Gastroesophageal sphincter (tissue), 4 donors: ENCODE measurements around the gene CGREF1. TPM values are rescaled to one million over a fixed set of nuclear protein-coding genes. Genes with fewer than 3 reads are reported as not detected.

Experiments used
- ATAC-seq: fragments of 150-250 bp; one replicate; pipeline ENCODE4 v1.9.1; 2016; ENCODE audit warnings: mild to moderate bottlenecking, moderate library complexity
- H3K27ac ChIP-seq, 4 donors: fragments of 200-600 bp; sonication (generic) in 3 of 4; 1 replicate in 3 of 4; 2 replicates in 1 of 4; pipeline ENCODE4 v1.5.1; 2016 to 2019
- H3K27me3 ChIP-seq: fragments of 200-600 bp; sonication (generic); one replicate; pipeline ENCODE4 v1.5.1; 2019
- H3K36me3 ChIP-seq, 2 donors: fragments of 200-600 bp; sonication (generic); one replicate each; pipeline ENCODE4 v1.5.1; 2019; ENCODE audit warnings: control low read depth in 1 of 2
- H3K4me1 ChIP-seq, 3 donors: fragments of 200-600 bp; sonication (generic); 1 replicate in 2 of 3; 2 replicates in 1 of 3; pipeline ENCODE4 v1.5.1; 2016 to 2019; ENCODE audit warnings: control low read depth in 2 of 3
- H3K4me3 ChIP-seq, 2 donors: fragments of 200-600 bp; sonication (generic); one replicate each; pipeline ENCODE4 v1.5.1; 2019; ENCODE audit warnings: mild to moderate bottlenecking in 1 of 2, moderate library complexity in 1 of 2
- H3K9me3 ChIP-seq, 3 donors: fragments of 200-600 bp; sonication (generic); one replicate each; pipeline ENCODE4 v1.5.1; 2017 to 2019; ENCODE audit warnings: control low read depth in 2 of 3
- CTCF ChIP-seq, 4 experiments: fragments of 200-600 bp in 2 of 4; fragments of 450-650 bp in 2 of 4; sonication (generic) in 1 of 4; IDR thresholded peaks; one replicate each; pipeline ENCODE4 v1.5.1; 2017 to 2019; ENCODE audit warnings: antibody characterized with exemption in 4 of 4, mild to moderate bottlenecking in 2 of 4, moderate library complexity in 2 of 4
- EP300 ChIP-seq: sonication (generic); formaldehyde crosslinking; IDR thresholded peaks from one replicate; pipeline ENCODE4 v1.6.1; 2017; ENCODE audit warnings: antibody characterized with exemption, mild to moderate bottlenecking
- POLR2A ChIP-seq, 2 donors: fragments of 450-650 bp; IDR thresholded peaks; one replicate each; pipeline ENCODE4 v1.6.1; 2017; ENCODE audit warnings: antibody characterized with exemption in 2 of 2, mild to moderate bottlenecking in 2 of 2, moderate library complexity in 1 of 2
- POLR2AphosphoS5 ChIP-seq: sonication (generic); formaldehyde crosslinking; IDR thresholded peaks from one replicate; pipeline ENCODE4 v1.6.1; 2017; ENCODE audit warnings: antibody characterized with exemption
- WGBS, 2 donors: methylation state at CpG; one replicate each; pipeline ENCODE4 v1.1.5; 2018; ENCODE audit warnings: low coverage in 1 of 2; 5-methylcytosine and 5-hydroxymethylcytosine counted together
- total RNA-seq, 4 donors: library from RNA; depleted of rRNA; stranded (reverse); fragments of >200 nt; gene quantifications; one replicate each; pipeline ENCODE4 v1.1.0, GENCODE V29; 2016

CGREF1 gene
- total RNA-seq, 4 donors from 2014 or later = 1.0 TPM; not detected in 3

GRCh38 chr2:27086724-27087593, 32.0 kb downstream of the CGREF1 start, which contains the start of gene KHK:
TSS of gene KHK (plus strand) at chr2:27086772. CDS start at chr2:27087260, 488 bp downstream.
- ATAC-seq = peak; percentile 23
- Histone ChIP-seq H3K9me3 (no peaks in the 10 kb centered on the region), H3K4me1 (peaks cover 4 to 65% (median 20%) of the 10 kb centered on the region in 3 donors), H3K27me3 (no peaks in the 10 kb centered on the region), H3K4me3 (peak within 1 kb of the TSS; percentile 58 to 65), H3K27ac (peak within 1 kb of the TSS; percentile 79 to 98 (median 90)), H3K36me3 (peaks cover 0 to 15% of the 10 kb centered on the region in 2 donors)
- WGBS, 2 donors = 0 to 42% methylated on average over 4 to 10 of the region's 54 CpGs
- TF ChIP-seq CTCF (IDR thresholded peaks at IDR 0.05) (no peak), POLR2AphosphoS5 (peak; percentile 14), POLR2A (IDR thresholded peaks at IDR 0.05) (no peak), EP300 (no peak)

- peaks cover 6 to 73% (median 28%) of the 10 kb centered on the region in 3 donors for H3K4me1 ChIP-seq
- 0% methylated on average over 15 of the region's 81 CpGs; no CpG with 5 or more reads in 1 of the 2 donors for WGBS, 2 donors
- peak overlapping the region; percentile 79 to 98 (median 90) for H3K27ac ChIP-seq
- TF ChIP-seq POLR2A (IDR thresholded peaks at IDR 0.05) (peak; percentile 77 to 81), POLR2AphosphoS5 (peak; percentile 80), CTCF (IDR thresholded peaks at IDR 0.05) (peak in 3 of 4 experiments; percentile 96 to 99 (median 98)), EP300 (no peak)
- no peaks in the 10 kb centered on the region for H3K27me3 ChIP-seq
- peaks cover 0 to 19% of the 10 kb centered on the region in 2 donors for H3K36me3 ChIP-seq
- peak; percentile 95 for ATAC-seq
- H3K9me3 ChIP-seq = no peaks in the 10 kb centered on the region
- peak overlapping the region; percentile 58 to 65 for H3K4me3 ChIP-seq
These were observed 32.7 kb downstream of the CGREF1 start for GRCh38 chr2:27086090-27086723.

- WGBS, 2 donors = no CpG with 5 or more reads among the region's 38 CpGs
- Histone ChIP-seq H3K4me3 (peak overlapping the region; percentile 58 to 65), H3K9me3 (no peaks in the 10 kb centered on the region), H3K36me3 (peaks cover 0 to 19% of the 10 kb centered on the region in 2 donors), H3K27ac (peak overlapping the region; percentile 79 to 98 (median 90)), H3K27me3 (no peaks in the 10 kb centered on the region), H3K4me1 (peaks cover 6 to 78% (median 30%) of the 10 kb centered on the region in 3 donors)
- peak; percentile 60 for ATAC-seq
- no peak for TF ChIP-seq EP300
- peak; percentile 69 for TF ChIP-seq POLR2AphosphoS5
- peak in 1 of 2 donors; percentile 31 for TF ChIP-seq POLR2A (IDR thresholded peaks at IDR 0.05)
- peak in 3 of 4 experiments; percentile 33 to 84 (median 48) for TF ChIP-seq CTCF (IDR thresholded peaks at IDR 0.05)
These were observed 33.2 kb downstream of the CGREF1 start for GRCh38 chr2:27085673-27086089.

GRCh38 chr2:27085062-27085672, 33.8 kb downstream of the CGREF1 start:
- peaks cover 6 to 83% (median 35%) of the 10 kb centered on the region in 3 donors for H3K4me1 ChIP-seq
- TF ChIP-seq EP300 (no peak), POLR2A (IDR thresholded peaks at IDR 0.05) (no peak), POLR2AphosphoS5 (no peak), CTCF (IDR thresholded peaks at IDR 0.05) (no peak)
- 43 to 67% methylated on average over 1 to 3 of the region's 10 CpGs for WGBS, 2 donors

More at GRCh38 chr2:27085062-27085672, 33.8 kb downstream of the CGREF1 start:
- peak overlapping the region; percentile 58 to 65 for H3K4me3 ChIP-seq
- H3K27ac ChIP-seq = peak overlapping the region; percentile 79 to 98 (median 90)
- H3K27me3 ChIP-seq = no peaks in the 10 kb centered on the region
- no peak for ATAC-seq
- H3K36me3 ChIP-seq = peaks cover 0 to 19% of the 10 kb centered on the region in 2 donors
- no peaks in the 10 kb centered on the region for H3K9me3 ChIP-seq
